Adrenal gland (tissue), 12 donors: ENCODE data around the gene CHRNG. TPM values are rescaled to one million over a fixed set of nuclear protein-coding genes. Genes with fewer than 3 reads are reported as not detected.
A peak's percentile ranks its signal among the peaks of the same experiment; 100 is the strongest.

Experiments
- DNase-seq, 7 donors: peaks; one replicate each; pipeline ENCODE4 v3.0.0-alpha.2; 2019 to 2020
- H3K27ac ChIP-seq, 5 donors: fragments of 200-600 bp; sonication (generic) in 4 of 5; 1 replicate in 3 of 5; 2 replicates in 2 of 5; pipeline versions ENCODE4 v1.5.1 to v1.8.0; 2016 to 2020; ENCODE audit warnings: mild to moderate bottlenecking in 1 of 5
- H3K27me3 ChIP-seq: fragments of 200-600 bp; 2 replicates; pipeline ENCODE4 v1.8.0; 2021
- H3K36me3 ChIP-seq, 2 donors: fragments of 200-600 bp; replicated peaks in 1 of 2; 1 replicate in 1 of 2; 2 replicates in 1 of 2; pipeline versions ENCODE4 v1.5.1 to v1.8.0; 2018 to 2022
- H3K4me1 ChIP-seq, 2 donors: fragments of 200-600 bp; replicated peaks in 1 of 2; 1 replicate in 1 of 2; 2 replicates in 1 of 2; pipeline versions ENCODE4 v1.5.1 to v1.8.0; 2018 to 2021
- H3K4me3 ChIP-seq, 4 donors: fragments of 200-600 bp; sonication (generic) in 3 of 4; one replicate each; pipeline ENCODE4 v1.5.1; 2016 to 2018
- H3K9me3 ChIP-seq, 3 donors: fragments of 200-600 bp; sonication (generic) in 1 of 3; replicated peaks in 1 of 3; 1 replicate in 2 of 3; 2 replicates in 1 of 3; pipeline versions ENCODE4 v1.5.1 to v1.8.0; 2016 to 2021
- POLR2A ChIP-seq, 2 donors: fragments of 450-650 bp; IDR thresholded peaks; one replicate each; pipeline ENCODE4 v1.6.1; 2017; ENCODE audit warnings: antibody characterized with exemption in 2 of 2, mild to moderate bottlenecking in 2 of 2, moderate library complexity in 1 of 2
- WGBS, 4 donors: extraction: QIAGEN DNeasy Blood & Tissue Kit in 2 of 4; methylation state at CpG; one replicate each; pipeline versions ENCODE4 v1.1.5 to v1.1.7; 2013 to 2017; 5-methylcytosine and 5-hydroxymethylcytosine counted together
- intact Hi-C, 2 donors: fragments of 100-400 bp; cut with DNase I; formaldehyde crosslinking; loops; one replicate each; pipeline versions ENCODE4 v1.14.1 to v1.15.0; 2022 to 2023
- polyA plus RNA-seq, 3 donors: library from polyadenylated mRNA; stranded (reverse); fragments of 200-250 nt in 2 of 3; fragments of 350-450 nt in 1 of 3; fragmentation: Illumina TruSeq in 1 of 3; extraction: RNeasy Lipid Tissue Mini Kit (QIAGEN cat#74804) in 1 of 3; gene quantifications; one replicate each; pipeline ENCODE4 v1.2.3, GENCODE V29; 2013 to 2014
- total RNA-seq, 9 donors: library from RNA; depleted of rRNA in 4 of 9; stranded (reverse); fragments of >200 nt in 4 of 9; fragments of 120-200 nt in 1 of 9; fragmentation: NEBNext Ultra II Directional in 1 of 9; extraction: Animal tissue kit (Norgen Biotek cat#: 25700) in 1 of 9; gene quantifications; one replicate each; pipeline versions ENCODE4 v1.1.0 to v1.2.4, GENCODE V29; 2013 to 2023
- TF ChIP-seq, protein P1 (sequence below), 6 experiments: fragments of 450-650 bp in 4 of 6; fragments of 200-600 bp in 2 of 6; sonication (generic) in 1 of 6; IDR thresholded peaks; 1 replicate in 5 of 6; 2 replicates in 1 of 6; pipeline versions ENCODE4 v1.5.1 to v1.8.0; 2016 to 2021; ENCODE audit warnings: antibody characterized with exemption in 6 of 6, mild to moderate bottlenecking in 2 of 6, moderate library complexity in 1 of 6
- donor health status: healthy with polysubstance abuse.
- donor health status: Bipolar disorder and iron deficiency.
- donor health status: DM: yes; HTN: yes; CAD: no.
- donor health status: DM: no; HTN: no; CAD: no.
- donor health status: DM: no; HTN: no; CAD: no.
- donor health status: DM: yes; HTN: yes; CAD: no.

CHRNG gene
- total and polyA plus RNA-seq, 12 donors: 0.08 to 0.22 TPM; not detected in 10

DNA sequence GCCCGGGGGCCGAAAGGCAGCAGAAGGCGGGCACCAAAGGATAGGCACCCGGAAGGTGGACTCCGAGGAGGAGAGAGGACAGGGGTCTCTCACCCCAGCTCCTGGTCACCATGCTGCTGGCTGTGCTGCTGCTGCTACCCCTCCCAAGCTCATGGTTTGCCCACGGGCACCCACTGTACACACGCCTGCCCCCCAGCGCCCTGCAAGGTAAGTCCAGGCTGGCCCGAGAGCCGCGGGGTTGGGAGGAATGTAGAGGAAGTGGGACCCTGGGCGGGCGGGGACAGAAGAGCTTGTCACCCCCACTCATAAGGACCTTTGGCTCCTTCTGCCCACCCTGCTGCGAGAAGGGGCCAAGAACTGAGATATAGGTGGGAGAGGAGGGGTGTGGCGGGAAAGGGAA lies 19.0 kb upstream of the CHRNG start:
- H3K36me3 ChIP-seq: no peaks in the 10 kb centered on the region
- peaks cover 36% of the 10 kb centered on the region for H3K27me3 ChIP-seq
- H3K4me1 ChIP-seq: peaks cover 5 to 23% of the 10 kb centered on the region in 2 donors
- no peaks in the 10 kb centered on the region for H3K9me3 ChIP-seq
- DNase-seq: no peak
- intact Hi-C loops: loop anchor here (2.0 to 10.0 kb wide), 2 partner anchors 74 to 616 kb away; no protein-coding TSS in a partner anchor
- no peak overlapping the region for H3K27ac ChIP-seq
- 73 to 82% (median 77%) methylated on average over 13 to 15 of the region's 15 CpGs for WGBS, 4 donors
- TF ChIP-seq POLR2A (IDR thresholded peaks at IDR 0.05): no peak
- TF ChIP-seq, protein P1, sequence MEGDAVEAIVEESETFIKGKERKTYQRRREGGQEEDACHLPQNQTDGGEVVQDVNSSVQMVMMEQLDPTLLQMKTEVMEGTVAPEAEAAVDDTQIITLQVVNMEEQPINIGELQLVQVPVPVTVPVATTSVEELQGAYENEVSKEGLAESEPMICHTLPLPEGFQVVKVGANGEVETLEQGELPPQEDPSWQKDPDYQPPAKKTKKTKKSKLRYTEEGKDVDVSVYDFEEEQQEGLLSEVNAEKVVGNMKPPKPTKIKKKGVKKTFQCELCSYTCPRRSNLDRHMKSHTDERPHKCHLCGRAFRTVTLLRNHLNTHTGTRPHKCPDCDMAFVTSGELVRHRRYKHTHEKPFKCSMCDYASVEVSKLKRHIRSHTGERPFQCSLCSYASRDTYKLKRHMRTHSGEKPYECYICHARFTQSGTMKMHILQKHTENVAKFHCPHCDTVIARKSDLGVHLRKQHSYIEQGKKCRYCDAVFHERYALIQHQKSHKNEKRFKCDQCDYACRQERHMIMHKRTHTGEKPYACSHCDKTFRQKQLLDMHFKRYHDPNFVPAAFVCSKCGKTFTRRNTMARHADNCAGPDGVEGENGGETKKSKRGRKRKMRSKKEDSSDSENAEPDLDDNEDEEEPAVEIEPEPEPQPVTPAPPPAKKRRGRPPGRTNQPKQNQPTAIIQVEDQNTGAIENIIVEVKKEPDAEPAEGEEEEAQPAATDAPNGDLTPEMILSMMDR (IDR thresholded peaks at IDR 0.05): no peak
- H3K4me3 ChIP-seq: no peak overlapping the region

DNA sequence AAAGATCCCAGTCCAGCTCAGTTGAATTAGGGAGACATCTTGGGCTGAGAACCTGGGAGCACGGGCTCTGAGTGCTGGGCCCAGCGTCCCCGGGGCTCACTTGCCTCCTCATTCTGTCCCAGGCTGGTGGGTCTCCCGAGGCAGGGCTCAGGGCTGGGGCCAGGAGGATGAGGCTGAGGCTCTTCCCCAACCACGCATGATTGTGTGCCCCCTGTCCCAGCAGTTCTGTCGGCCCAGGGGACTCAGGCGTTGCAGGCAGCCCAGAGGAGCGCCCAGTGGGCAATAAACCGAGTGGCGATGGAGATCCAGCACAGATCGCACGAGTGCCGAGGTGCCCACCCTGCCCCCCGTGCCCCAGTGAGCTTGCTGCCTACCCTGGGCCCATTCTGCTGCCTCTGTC lies 18.4 kb upstream of the CHRNG start:
- H3K27me3 ChIP-seq: peaks cover 36% of the 10 kb centered on the region
- no peaks in the 10 kb centered on the region for H3K36me3 ChIP-seq
- 89 to 97% (median 94%) methylated on average over 5 to 14 of the region's 14 CpGs for WGBS, 4 donors
- no peak for DNase-seq
- no peak overlapping the region for H3K4me3 ChIP-seq
- no peaks in the 10 kb centered on the region for H3K9me3 ChIP-seq
- H3K4me1 ChIP-seq: peaks cover 7 to 23% of the 10 kb centered on the region in 2 donors
- TF ChIP-seq POLR2A (IDR thresholded peaks at IDR 0.05): no peak
- TF ChIP-seq, protein P1 (IDR thresholded peaks at IDR 0.05): no peak
- intact Hi-C loops: loop anchor here (2.0 to 10.0 kb wide), 2 partner anchors 74 to 616 kb away; no protein-coding TSS in a partner anchor
- H3K27ac ChIP-seq: no peak overlapping the region

DNA sequence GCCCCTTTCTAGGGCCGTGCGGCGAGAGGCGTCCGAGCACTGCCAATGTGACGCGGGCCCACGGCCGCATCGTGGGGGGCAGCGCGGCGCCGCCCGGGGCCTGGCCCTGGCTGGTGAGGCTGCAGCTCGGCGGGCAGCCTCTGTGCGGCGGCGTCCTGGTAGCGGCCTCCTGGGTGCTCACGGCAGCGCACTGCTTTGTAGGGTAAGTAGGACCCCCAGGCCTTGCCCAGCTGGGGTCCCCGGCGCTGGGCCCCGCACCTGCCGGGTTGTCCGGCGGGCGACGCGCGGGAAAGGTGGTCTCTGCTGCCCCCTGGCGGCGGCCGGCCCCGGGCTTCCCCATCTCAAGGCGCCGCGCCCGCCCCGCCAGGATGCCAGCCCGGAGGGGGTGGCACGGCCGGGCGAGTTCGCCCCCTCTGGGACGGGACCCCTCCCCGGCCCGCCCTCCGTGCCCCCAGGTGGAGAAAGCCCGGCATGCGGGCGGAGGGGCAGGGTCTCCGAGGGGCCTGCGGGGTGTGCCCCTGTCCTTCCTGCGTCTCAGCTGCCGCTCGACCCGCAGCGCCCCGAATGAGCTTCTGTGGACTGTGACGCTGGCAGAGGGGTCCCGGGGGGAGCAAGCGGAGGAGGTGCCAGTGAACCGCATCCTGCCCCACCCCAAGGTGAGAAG lies 17.4 kb upstream of the CHRNG start:
- intact Hi-C loops: loop anchor here (2.0 to 10.0 kb wide), 3 partner anchors 75 to 617 kb away; no protein-coding TSS in a partner anchor
- H3K4me3 ChIP-seq: peak overlapping the region in 1 of 4 donors; percentile 29
- WGBS, 4 donors: 0 to 8% (median 6%) methylated on average over 12 to 66 of the region's 66 CpGs; no CpG with 5 or more reads in 1 of the 4 donors
- no peaks in the 10 kb centered on the region for H3K36me3 ChIP-seq
- peaks cover 7 to 23% of the 10 kb centered on the region in 2 donors for H3K4me1 ChIP-seq
- no peak for TF ChIP-seq POLR2A (IDR thresholded peaks at IDR 0.05)
- TF ChIP-seq, protein P1 (IDR thresholded peaks at IDR 0.05): peak; percentile 30 to 95 (median 70)
- peaks cover 36% of the 10 kb centered on the region for H3K27me3 ChIP-seq
- peak in 4 of 7 donors; percentile 41 to 66 (median 61) for DNase-seq
- H3K27ac ChIP-seq: no peak overlapping the region
- no peaks in the 10 kb centered on the region for H3K9me3 ChIP-seq

DNA sequence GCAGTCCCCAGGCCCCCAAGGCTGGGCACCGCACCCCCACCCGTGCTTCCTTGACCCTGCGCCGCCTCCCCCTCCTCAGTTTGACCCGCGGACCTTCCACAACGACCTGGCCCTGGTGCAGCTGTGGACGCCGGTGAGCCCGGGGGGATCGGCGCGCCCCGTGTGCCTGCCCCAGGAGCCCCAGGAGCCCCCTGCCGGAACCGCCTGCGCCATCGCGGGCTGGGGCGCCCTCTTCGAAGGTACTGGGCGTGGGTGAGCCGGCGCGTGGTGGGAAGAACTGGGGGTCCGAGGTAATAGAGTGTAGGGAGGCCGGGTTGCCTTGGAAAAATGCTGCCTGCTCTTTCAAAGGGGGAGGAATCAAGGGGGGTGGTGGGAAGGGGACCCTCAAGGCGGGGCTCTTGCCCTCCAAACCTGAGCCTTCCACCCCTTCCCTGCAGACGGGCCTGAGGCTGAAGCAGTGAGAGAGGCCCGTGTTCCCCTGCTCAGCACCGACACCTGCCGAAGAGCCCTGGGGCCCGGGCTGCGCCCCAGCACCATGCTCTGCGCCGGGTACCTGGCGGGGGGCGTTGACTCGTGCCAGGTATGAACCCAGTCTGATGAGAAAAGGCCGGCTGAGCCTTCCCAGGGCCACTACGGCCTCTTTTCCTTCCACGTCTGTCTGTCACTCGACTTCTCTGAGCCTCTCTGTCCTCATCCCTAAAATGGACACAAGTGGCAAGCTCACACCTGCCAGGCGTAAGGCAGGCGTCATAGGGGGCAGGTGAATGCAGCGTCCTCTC lies 16.7 kb upstream of the CHRNG start:
- H3K4me3 ChIP-seq: peak overlapping the region in 1 of 4 donors; percentile 29
- H3K27ac ChIP-seq: no peak overlapping the region
- no peaks in the 10 kb centered on the region for H3K9me3 ChIP-seq
- no peak for DNase-seq
- intact Hi-C loops: loop anchor here in 1 of 2 donors (2.0 to 10.0 kb wide), 2 partner anchors 78 to 618 kb away; no protein-coding TSS in a partner anchor
- H3K4me1 ChIP-seq: peaks cover 7 to 23% of the 10 kb centered on the region in 2 donors
- no peaks in the 10 kb centered on the region for H3K36me3 ChIP-seq
- H3K27me3 ChIP-seq: peaks cover 36% of the 10 kb centered on the region
- 3 to 20% (median 12%) methylated on average over 6 to 46 of the region's 46 CpGs for WGBS, 4 donors
- TF ChIP-seq POLR2A (IDR thresholded peaks at IDR 0.05): no peak
- TF ChIP-seq, protein P1 (IDR thresholded peaks at IDR 0.05): no peak
